GM19239 (cell line): ENCODE data around the gene GAB1.

Experiments
- DNase-seq: peaks from one replicate; pipeline ENCODE4 v3.0.0; 2011; ENCODE audit warnings: low spot score; ENCODE audit not compliant: insufficient read length
- FAIRE-seq: peaks from 2 replicates; lab custom pipeline; 2011; peaks lifted over from hg19 to GRCh38; lab: Jason Lieb, UNC

The GAB1 gene

GRCh38 chr4:143336781-143337599 lies at the start of gene GAB1:
Gene GAB1, plus strand, starts transcription at chr4:143336876. Its CDS starts 313 bp downstream, at chr4:143337189.
- DNase-seq, result peak; percentile 52
- no peak for FAIRE-seq

- FAIRE-seq, result no peak
- no peak for DNase-seq
Measured at GRCh38 chr4:143287572-143287923, 49.1 kb upstream of the GAB1 start.

DNA sequence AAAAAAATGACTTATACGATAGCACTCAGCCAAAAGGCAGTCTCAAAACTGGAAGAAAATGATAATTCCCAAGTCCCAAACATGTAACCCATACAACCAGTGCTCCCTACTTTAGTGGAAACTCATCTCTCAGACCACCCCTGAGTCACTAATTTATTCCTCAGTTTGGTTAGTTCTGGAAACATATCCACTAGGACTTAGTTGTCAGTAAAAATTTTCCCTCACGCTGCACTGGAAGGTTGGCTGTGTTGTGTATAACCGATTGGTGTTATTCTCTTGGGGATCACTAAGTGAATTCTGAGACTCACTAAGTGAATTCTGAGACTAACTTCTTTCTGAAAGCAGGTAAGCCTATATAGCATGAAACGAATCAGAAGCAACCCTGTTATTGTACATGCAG lies 48.5 kb upstream of the GAB1 start:
- DNase-seq (no peak), FAIRE-seq (no peak)

GRCh38 chr4:143289370-143289769 lies 47.3 kb upstream of the GAB1 start:
- FAIRE-seq (no peak), DNase-seq (no peak)

GRCh38 chr4:143291314-143291713 lies 45.4 kb upstream of the GAB1 start:
- FAIRE-seq (no peak), DNase-seq (no peak)

GRCh38 chr4:143292858-143293257 lies 43.8 kb upstream of the GAB1 start:
- DNase-seq (no peak), FAIRE-seq (no peak)

GRCh38 chr4:143294310-143294709 lies 42.4 kb upstream of the GAB1 start:
- DNase-seq (no peak), FAIRE-seq (no peak)

GRCh38 chr4:143294710-143295275 lies 41.9 kb upstream of the GAB1 start:
- DNase-seq (no peak), FAIRE-seq (no peak)

DNA sequence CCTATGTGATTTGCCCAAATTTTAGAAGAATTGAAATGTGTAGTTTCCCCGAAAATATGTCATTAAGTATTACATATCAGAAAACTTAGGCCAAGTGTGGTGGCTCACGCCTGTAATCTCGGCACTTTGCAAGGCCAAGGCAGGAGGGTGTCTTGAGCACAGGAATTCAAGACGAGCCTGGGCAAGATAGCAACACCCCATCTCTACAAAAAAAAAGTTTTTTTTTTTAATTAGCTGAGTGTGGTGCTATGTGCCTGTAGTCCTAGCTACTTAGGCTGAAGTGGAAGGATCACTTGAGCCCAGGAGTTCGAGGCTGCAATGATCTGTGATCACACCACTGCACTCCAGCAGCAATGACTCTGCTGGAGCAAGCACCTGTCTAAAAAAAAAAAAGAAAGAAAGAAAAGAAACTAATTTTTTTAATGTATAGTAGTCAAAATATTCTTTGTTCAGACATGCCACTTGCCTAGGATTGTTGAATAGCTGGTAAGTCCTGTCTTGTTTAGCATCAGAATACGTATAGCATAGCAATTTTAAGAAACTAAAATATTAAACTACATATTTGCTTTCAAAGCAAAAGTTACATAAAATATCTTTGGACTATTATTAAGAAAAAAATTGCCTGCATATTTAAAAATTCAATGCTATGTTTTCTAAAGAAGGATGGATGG lies 40.1 kb upstream of the GAB1 start:
- no peak for FAIRE-seq
- no peak for DNase-seq

GRCh38 chr4:143300860-143301259 lies 35.8 kb upstream of the GAB1 start:
- no peak for DNase-seq

GRCh38 chr4:143302536-143302935 lies 34.1 kb upstream of the GAB1 start:
- FAIRE-seq, result no peak
- no peak for DNase-seq

More at GRCh38 chr4:143300860-143301259, 35.8 kb upstream of the GAB1 start:
- no peak for FAIRE-seq

DNA sequence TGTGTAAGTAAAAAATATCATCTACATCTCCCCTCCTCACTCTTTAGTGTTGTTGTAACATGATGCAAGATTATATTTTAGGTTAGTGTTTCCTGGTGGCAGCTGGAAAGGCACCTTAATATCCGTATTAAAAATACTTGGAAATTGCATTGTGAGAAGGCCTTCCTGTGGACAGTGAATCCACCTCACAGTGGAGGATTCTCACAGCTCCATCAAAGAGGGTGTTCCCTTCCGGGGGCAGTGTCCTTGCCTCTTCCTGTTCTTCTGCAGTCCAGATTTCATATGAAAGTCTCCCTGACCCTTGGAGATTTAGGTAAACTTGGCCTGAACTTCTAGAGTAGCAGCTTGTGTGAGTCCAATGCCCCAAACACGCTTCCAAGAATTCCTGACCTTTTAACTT lies 29.9 kb upstream of the GAB1 start:
- FAIRE-seq, result no peak
- DNase-seq, result no peak

DNA sequence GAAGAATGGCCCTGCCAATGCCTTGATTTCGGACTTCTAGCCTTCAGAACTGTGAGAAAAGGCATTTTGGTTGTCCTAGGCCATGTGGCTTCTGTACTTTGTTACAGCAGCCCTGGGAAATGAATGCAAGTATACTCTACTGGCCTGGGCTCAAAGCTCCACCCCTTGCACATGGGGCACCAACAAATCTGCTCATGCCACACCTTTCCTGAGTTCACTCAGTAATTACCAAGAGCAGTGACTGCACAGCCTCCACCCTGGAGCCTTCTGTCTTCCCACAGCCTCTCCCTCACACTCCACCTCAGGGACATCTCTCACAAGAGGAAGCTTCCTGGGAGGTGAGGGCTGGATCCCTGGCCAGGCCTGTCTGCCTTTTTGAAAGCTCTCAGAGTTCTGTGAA lies 29.1 kb upstream of the GAB1 start:
- FAIRE-seq (no peak), DNase-seq (no peak)

- FAIRE-seq (no peak), DNase-seq (no peak)
Measured at GRCh38 chr4:143308377-143308776, 28.3 kb upstream of the GAB1 start.

- DNase-seq (no peak), FAIRE-seq (no peak)
Measured at GRCh38 chr4:143311924-143312323, 24.8 kb upstream of the GAB1 start.

GRCh38 chr4:143313521-143313920 lies 23.2 kb upstream of the GAB1 start:
- DNase-seq, result no peak
- no peak for FAIRE-seq

DNA sequence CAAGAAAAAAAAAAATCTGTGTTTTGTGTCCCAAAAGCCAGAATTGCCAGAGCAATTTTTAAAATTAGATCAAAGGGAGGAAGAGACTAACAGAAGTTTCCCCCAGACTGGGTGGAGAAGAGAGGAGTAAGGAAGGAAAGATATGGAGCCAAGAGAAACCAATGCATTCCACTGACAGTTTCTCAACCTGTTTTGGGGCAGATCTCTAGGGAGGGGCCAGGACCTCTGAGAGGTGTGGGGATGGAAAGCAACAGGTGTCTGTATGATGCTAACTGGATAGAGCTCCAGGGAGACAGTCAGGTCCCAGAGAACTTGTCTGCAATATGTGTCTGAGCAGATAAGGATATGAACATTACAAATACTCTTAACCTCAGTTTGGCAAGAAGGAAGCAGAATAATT lies 22.7 kb upstream of the GAB1 start:
- FAIRE-seq (no peak), DNase-seq (no peak)

GRCh38 chr4:143320113-143320512 lies 16.6 kb upstream of the GAB1 start:
- no peak for DNase-seq
- no peak for FAIRE-seq

- no peak for FAIRE-seq
Measured at GRCh38 chr4:143326735-143327134, 9.9 kb upstream of the GAB1 start.

DNA sequence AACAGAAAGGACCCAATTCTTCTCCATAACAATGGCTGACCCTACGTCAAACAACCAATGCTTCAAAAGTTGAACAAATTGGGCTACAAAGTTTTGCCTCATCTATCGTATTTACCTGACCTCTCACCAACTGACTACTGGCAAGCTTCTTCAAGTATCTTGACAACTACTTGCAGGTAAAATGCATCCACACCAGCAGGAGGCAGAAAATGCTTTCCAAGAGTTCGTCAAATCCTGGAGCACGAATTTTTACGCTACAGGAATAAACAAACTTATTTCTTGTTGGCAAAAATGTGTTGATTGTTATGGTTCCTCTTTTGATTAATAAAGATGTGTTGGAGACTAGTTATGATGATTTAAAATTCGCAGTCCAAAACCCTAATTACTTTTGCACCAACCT lies 6.7 kb upstream of the GAB1 start:
- DNase-seq (no peak), FAIRE-seq (no peak)

More at GRCh38 chr4:143326735-143327134, 9.9 kb upstream of the GAB1 start:
- DNase-seq, result no peak

GRCh38 chr4:143335979-143336780 lies 496 bp upstream of the GAB1 start:
- DNase-seq, result peak; percentile 37

More at GRCh38 chr4:143335979-143336780, 496 bp upstream of the GAB1 start:
- FAIRE-seq, result peak; percentile 81
